Neutrophil (primary cell): ENCODE measurements around the gene NUDT8.

Experiments used
- H3K27ac ChIP-seq: fragments of 200-600 bp; sonication (generic); 2 replicates; pipeline ENCODE4 v1.5.1; 2016; ENCODE audit warnings: mild to moderate bottlenecking, moderate library complexity
- H3K27me3 ChIP-seq: fragments of 200-600 bp; sonication (generic); 2 replicates; pipeline ENCODE4 v1.6.0; 2016; ENCODE audit warnings: mild to moderate bottlenecking
- H3K36me3 ChIP-seq: fragments of 200-600 bp; sonication (generic); 2 replicates; pipeline ENCODE4 v1.5.1; 2017
- H3K4me1 ChIP-seq, 2 experiments: fragments of 200-600 bp in 1 of 2; sonication (generic) in 1 of 2; 1 replicate in 1 of 2; 2 replicates in 1 of 2; pipeline versions ENCODE4 v1.5.1 to v1.6.1; 2013 to 2016; ENCODE audit warnings: low read depth in 1 of 2, low read length in 1 of 2, mild to moderate bottlenecking in 1 of 2, moderate library complexity in 1 of 2; ENCODE audit not compliant: control insufficient read depth in 1 of 2, insufficient read depth in 1 of 2
- H3K4me3 ChIP-seq, 2 experiments: fragments of 200-600 bp in 1 of 2; sonication (generic) in 1 of 2; 1 replicate in 1 of 2; 2 replicates in 1 of 2; pipeline ENCODE4 v1.5.1; 2013 to 2016; ENCODE audit warnings: low read depth in 1 of 2, low read length in 1 of 2, mild to moderate bottlenecking in 1 of 2, moderate library complexity in 1 of 2
- H3K9me3 ChIP-seq: fragments of 200-600 bp; sonication (generic); 2 replicates; pipeline ENCODE4 v1.5.1; 2016
- CTCF ChIP-seq: fragments of 200-600 bp; sonication (generic); IDR thresholded peaks from 2 replicates; pipeline ENCODE4 v1.5.1; 2016; ENCODE audit warnings: antibody characterized with exemption

The NUDT8 gene

GRCh38 chr11:67654225-67654624 is 24.5 kb upstream of the NUDT8 start:
- Histone ChIP-seq H3K27me3 (peaks cover 31% of the 10 kb centered on the region), H3K4me1 (no peaks in the 10 kb centered on the region), H3K9me3 (no peaks in the 10 kb centered on the region), H3K36me3 (no peaks in the 10 kb centered on the region), H3K27ac (no peak overlapping the region), H3K4me3 (no peak overlapping the region)
- TF ChIP-seq CTCF = no peak

DNA sequence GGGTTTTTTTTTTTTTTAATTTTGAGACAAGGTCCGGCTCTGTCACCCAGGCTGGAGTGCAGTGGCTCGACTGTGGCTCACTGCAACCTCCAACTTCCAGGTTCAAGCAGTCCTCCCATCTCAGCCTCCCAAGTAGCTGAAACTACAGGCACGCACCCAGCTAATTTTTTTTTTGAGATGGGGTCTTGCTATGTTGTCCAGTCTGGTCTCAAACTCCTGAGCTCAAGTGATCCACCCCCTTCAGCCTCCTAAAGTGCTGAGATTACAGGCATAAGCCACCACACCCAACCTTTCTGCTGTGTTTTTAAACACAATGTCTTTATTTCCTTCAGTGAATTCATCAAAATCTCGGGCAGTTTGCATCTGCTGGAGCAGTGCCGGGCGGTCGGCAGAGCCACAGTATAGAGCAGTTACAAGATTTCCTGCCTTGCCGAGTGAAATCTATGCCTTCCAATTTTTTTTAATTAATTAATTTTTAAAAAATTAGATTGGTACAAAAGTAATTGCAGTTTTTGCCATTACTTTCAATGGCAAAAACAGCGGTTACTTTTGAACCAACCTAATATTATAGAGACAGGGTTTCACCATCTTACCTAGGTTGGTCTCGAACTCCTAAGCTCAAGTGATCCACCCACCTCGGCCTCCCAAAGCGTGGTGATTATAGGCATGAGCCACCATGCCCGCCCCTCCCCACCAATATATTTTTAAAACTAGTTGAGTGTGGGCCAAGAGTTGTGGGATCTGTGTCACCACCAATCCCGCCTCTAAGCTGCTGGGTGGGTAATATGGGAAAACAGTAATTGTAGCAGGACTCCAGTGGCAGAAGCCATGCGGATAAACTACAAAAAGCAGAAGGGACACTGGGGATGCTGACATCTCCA is 23.5 kb upstream of the NUDT8 start:
- TF ChIP-seq CTCF = no peak
- Histone ChIP-seq H3K4me3 (no peak overlapping the region), H3K9me3 (no peaks in the 10 kb centered on the region), H3K27me3 (peaks cover 42% of the 10 kb centered on the region), H3K4me1 (no peaks in the 10 kb centered on the region), H3K27ac (no peak overlapping the region), H3K36me3 (no peaks in the 10 kb centered on the region)

GRCh38 chr11:67651976-67652781 is 22.4 kb upstream of the NUDT8 start:
- Histone ChIP-seq H3K4me3 (no peak overlapping the region), H3K27ac (no peak overlapping the region), H3K9me3 (no peaks in the 10 kb centered on the region), H3K36me3 (no peaks in the 10 kb centered on the region), H3K4me1 (no peaks in the 10 kb centered on the region), H3K27me3 (peaks cover 52% of the 10 kb centered on the region)
- TF ChIP-seq CTCF = no peak

GRCh38 chr11:67649634-67650510 is 20.1 kb upstream of the NUDT8 start:
- peak overlapping the region in 1 of 2 experiments; percentile 35 for H3K4me3 ChIP-seq
- no peak overlapping the region for H3K27ac ChIP-seq
- H3K4me1 ChIP-seq = peaks cover 4 to 6% of the 10 kb centered on the region in 2 experiments

More at GRCh38 chr11:67649634-67650510, 20.1 kb upstream of the NUDT8 start:
- Histone ChIP-seq H3K9me3 (no peaks in the 10 kb centered on the region), H3K36me3 (no peaks in the 10 kb centered on the region), H3K27me3 (peaks cover 61% of the 10 kb centered on the region)
- no peak for TF ChIP-seq CTCF
